SU-DHL-6 (cell line): ENCODE results near the gene COL27A1.

Source experiments
- EZH2phosphoT487 ChIP-seq: fragments of 200-600 bp; sonication (generic), shearing (Covaris generic); conservative IDR thresholded peaks from 2 replicates; pipeline ENCODE4 v1.6.1; 2018; ENCODE audit warnings: mild to moderate bottlenecking, antibody characterized with exemption, low read length, moderate library complexity, mixed read lengths
- TF ChIP-seq, protein P1 (sequence below): fragments of 200-600 bp; sonication (generic); IDR thresholded peaks from one replicate; pipeline ENCODE4 v1.5.1; 2017; ENCODE audit warnings: antibody characterized with exemption, mild to moderate bottlenecking, low read length, moderate library complexity; ENCODE audit not compliant: insufficient read depth, poor library complexity, severe bottlenecking

DNA sequence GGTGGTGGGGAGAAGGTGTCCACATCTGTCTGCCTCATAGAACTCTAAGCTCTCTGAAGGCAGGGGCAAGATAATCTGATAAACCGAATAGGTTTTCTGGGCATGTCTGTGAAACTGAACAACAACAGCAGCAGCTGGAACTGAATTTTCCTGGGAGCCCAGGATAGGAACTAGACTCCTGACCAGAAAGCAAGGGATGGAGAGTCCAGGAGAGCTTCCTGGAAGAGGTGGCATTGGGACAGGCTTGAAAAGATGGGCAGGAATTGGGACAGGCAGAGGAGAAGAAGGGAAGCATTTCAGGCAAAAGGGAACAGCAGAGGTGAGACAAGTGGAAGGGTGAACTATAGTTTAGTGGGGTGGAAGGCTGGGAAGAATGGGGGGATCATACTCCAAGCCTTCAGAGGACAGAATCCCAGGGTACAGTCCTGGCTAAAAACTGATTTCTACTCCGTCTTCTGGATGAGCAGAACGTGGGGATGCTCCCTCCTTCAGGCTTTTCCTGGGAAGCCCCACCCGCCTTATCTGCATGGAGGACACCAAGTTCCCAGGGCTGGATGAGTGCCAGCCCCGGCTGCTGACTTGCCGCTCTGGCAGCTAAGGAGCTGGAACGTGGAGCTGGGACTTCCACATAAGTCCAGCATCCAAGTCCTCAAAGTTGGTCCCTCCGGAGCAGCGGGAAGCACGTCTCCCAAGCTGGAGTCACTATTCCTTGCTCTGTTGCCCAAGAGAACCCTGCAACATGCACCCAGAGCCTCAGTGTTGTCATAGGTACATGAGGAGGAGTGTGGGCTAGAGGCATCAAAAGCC lies 42.4 kb upstream of the COL27A1 start:
- TF ChIP-seq, protein P1, sequence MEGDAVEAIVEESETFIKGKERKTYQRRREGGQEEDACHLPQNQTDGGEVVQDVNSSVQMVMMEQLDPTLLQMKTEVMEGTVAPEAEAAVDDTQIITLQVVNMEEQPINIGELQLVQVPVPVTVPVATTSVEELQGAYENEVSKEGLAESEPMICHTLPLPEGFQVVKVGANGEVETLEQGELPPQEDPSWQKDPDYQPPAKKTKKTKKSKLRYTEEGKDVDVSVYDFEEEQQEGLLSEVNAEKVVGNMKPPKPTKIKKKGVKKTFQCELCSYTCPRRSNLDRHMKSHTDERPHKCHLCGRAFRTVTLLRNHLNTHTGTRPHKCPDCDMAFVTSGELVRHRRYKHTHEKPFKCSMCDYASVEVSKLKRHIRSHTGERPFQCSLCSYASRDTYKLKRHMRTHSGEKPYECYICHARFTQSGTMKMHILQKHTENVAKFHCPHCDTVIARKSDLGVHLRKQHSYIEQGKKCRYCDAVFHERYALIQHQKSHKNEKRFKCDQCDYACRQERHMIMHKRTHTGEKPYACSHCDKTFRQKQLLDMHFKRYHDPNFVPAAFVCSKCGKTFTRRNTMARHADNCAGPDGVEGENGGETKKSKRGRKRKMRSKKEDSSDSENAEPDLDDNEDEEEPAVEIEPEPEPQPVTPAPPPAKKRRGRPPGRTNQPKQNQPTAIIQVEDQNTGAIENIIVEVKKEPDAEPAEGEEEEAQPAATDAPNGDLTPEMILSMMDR: no peak
- no peak for TF ChIP-seq EZH2phosphoT487
